Esophagus squamous epithelium (tissue), 4 donors: ENCODE data around the gene STAMBPL1.

Experiments used
- CTCF ChIP-seq, 6 experiments: fragments of 450-650 bp in 4 of 6; fragments of 200-600 bp in 2 of 6; sonication (generic) in 2 of 6; IDR thresholded peaks; one replicate each; pipeline ENCODE4 v1.5.1; 2016 to 2019; ENCODE audit warnings: antibody characterized with exemption in 6 of 6, mild to moderate bottlenecking in 4 of 6, moderate library complexity in 4 of 6
- POLR2A ChIP-seq, 4 donors: fragments of 450-650 bp; IDR thresholded peaks; one replicate each; pipeline ENCODE4 v1.6.1; 2017; ENCODE audit warnings: antibody characterized with exemption in 4 of 4, mild to moderate bottlenecking in 4 of 4, moderate library complexity in 3 of 4

GRCh38 chr10:88849234-88849633 lies 30.8 kb upstream of the STAMBPL1 start:
- TF ChIP-seq CTCF (IDR thresholded peaks at IDR 0.05) (no peak), POLR2A (IDR thresholded peaks at IDR 0.05) (no peak)
